ENCODE results near the gene SLF1. TPM values are rescaled to one million over a fixed set of nuclear protein-coding genes. Genes with fewer than 3 reads are reported as not detected.

Gene SLF1
- total RNA-seq, 4 donors from 2014 or later = 6.7 to 8.4 (median 7.5) TPM

DNA sequence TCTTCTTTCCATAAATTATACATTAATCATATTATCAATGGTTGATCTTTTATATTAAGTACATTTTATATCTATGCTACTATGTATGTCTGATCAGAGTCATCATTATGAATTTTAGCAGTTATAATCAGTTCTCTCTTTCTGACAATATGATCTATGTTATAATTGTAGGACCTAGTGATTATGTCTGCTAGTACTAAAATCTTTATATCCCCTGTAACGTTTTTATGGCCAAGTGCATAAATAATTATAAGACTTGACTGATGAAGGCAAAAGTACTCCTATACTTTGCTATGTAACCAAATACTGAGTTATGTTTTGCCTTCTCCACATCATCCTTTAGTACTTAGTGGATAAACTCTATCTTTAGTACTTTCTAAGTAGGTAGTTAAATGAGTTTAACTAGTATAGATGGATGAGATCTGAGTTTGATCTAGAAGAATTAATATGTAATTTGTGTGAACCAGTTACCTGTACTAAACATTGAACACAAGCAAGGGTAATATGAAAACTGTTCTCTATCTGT is 75.4 kb downstream of the SLF1 start:
- Histone ChIP-seq H3K27ac (no peak overlapping the region), H3K36me3 (no peaks in the 10 kb centered on the region), H3K4me1 (peaks cover 0 to 31% (median 0%) of the 10 kb centered on the region in 4 donors), H3K4me3 (no peak overlapping the region), H3K27me3 (no peaks in the 10 kb centered on the region), H3K9me3 (no peaks in the 10 kb centered on the region)
- DNase-seq (ENCODE audit: low spot score in 2 of 2) = no peak
- TF ChIP-seq EP300 (IDR thresholded peaks at IDR 0.05) = no peak
- TF ChIP-seq CTCF (IDR thresholded peaks at IDR 0.05) = no peak
- no peak for TF ChIP-seq POLR2A (IDR thresholded peaks at IDR 0.05)
- WGBS, 2 donors = 46 to 66% methylated on average over 1 of the region's 1 CpG

GRCh38 chr5:94694671-94695070 is 76.2 kb downstream of the SLF1 start:
- WGBS, 2 donors = 54 to 60% methylated on average over 2 of the region's 2 CpGs

GRCh38 chr5:94698197-94698596 is 79.7 kb downstream of the SLF1 start:
- WGBS, 2 donors = 81 to 89% methylated on average over 5 of the region's 5 CpGs
- no peak overlapping the region for H3K4me3 ChIP-seq
- no peak for TF ChIP-seq EP300 (IDR thresholded peaks at IDR 0.05)
- no peak for TF ChIP-seq CTCF (IDR thresholded peaks at IDR 0.05)
- TF ChIP-seq POLR2A (IDR thresholded peaks at IDR 0.05) = no peak
- H3K27ac ChIP-seq = no peak overlapping the region
- H3K4me1 ChIP-seq = peaks cover 0 to 13% (median 0%) of the 10 kb centered on the region in 4 donors
- H3K27me3 ChIP-seq = no peaks in the 10 kb centered on the region
- H3K9me3 ChIP-seq = no peaks in the 10 kb centered on the region
- no peak for DNase-seq (ENCODE audit: low spot score in 2 of 2)
- H3K36me3 ChIP-seq = no peaks in the 10 kb centered on the region

More at GRCh38 chr5:94694671-94695070, 76.2 kb downstream of the SLF1 start:
- no peak for DNase-seq (ENCODE audit: low spot score in 2 of 2)
- TF ChIP-seq CTCF (IDR thresholded peaks at IDR 0.05) (no peak), POLR2A (IDR thresholded peaks at IDR 0.05) (no peak), EP300 (IDR thresholded peaks at IDR 0.05) (no peak)
- Histone ChIP-seq H3K4me1 (peaks cover 0 to 31% (median 0%) of the 10 kb centered on the region in 4 donors), H3K27ac (no peak overlapping the region), H3K9me3 (no peaks in the 10 kb centered on the region), H3K27me3 (no peaks in the 10 kb centered on the region), H3K36me3 (no peaks in the 10 kb centered on the region), H3K4me3 (no peak overlapping the region)

DNA sequence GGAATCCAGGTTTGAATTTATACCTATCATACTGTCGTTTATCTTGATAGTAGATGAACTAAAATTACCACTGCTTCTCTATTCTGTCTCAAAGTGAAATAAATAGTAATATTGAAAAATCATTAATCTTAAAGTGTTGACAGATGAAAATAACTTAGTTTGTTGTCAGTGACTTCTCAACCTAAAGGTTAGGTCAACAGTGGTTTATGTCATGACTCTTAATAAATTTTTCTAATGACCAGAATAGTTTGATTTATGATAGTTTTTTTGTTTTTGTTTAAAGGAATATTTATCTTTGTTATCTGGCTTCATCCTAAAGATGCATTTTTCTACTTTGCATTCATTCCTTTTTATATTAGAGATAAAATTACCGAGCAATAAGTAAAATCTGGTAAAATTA is 81.1 kb downstream of the SLF1 start:
- H3K27ac ChIP-seq = no peak overlapping the region
- no peaks in the 10 kb centered on the region for H3K36me3 ChIP-seq
- TF ChIP-seq CTCF (IDR thresholded peaks at IDR 0.05) = no peak
- no peak for TF ChIP-seq POLR2A (IDR thresholded peaks at IDR 0.05)
- TF ChIP-seq EP300 (IDR thresholded peaks at IDR 0.05) = no peak
- 91 to 95% methylated on average over 2 of the region's 2 CpGs for WGBS, 2 donors
- no peaks in the 10 kb centered on the region for H3K27me3 ChIP-seq
- H3K4me3 ChIP-seq = no peak overlapping the region
- peaks cover 0 to under 1% (median 0%) of the 10 kb centered on the region in 4 donors for H3K4me1 ChIP-seq
- H3K9me3 ChIP-seq = no peaks in the 10 kb centered on the region
- DNase-seq (ENCODE audit: low spot score in 2 of 2) = no peak

- Histone ChIP-seq H3K27me3 (no peaks in the 10 kb centered on the region), H3K9me3 (no peaks in the 10 kb centered on the region), H3K4me1 (no peaks in the 10 kb centered on the region), H3K4me3 (no peak overlapping the region), H3K27ac (no peak overlapping the region), H3K36me3 (no peaks in the 10 kb centered on the region)
- 94 to 96% methylated on average over 1 of the region's 1 CpG for WGBS, 2 donors
- no peak for DNase-seq (ENCODE audit: low spot score in 2 of 2)
- no peak for TF ChIP-seq CTCF (IDR thresholded peaks at IDR 0.05)
Measured at GRCh38 chr5:94700592-94700991, 82.1 kb downstream of the SLF1 start.
